D341Med (cell line): Measurements from ENCODE around the gene NXPE4.

ENCODE experiments used
- DNase-seq: peaks from one replicate; pipeline ENCODE4 v3.0.0; 2012; ENCODE audit warnings: low spot score

Gene NXPE4

DNA sequence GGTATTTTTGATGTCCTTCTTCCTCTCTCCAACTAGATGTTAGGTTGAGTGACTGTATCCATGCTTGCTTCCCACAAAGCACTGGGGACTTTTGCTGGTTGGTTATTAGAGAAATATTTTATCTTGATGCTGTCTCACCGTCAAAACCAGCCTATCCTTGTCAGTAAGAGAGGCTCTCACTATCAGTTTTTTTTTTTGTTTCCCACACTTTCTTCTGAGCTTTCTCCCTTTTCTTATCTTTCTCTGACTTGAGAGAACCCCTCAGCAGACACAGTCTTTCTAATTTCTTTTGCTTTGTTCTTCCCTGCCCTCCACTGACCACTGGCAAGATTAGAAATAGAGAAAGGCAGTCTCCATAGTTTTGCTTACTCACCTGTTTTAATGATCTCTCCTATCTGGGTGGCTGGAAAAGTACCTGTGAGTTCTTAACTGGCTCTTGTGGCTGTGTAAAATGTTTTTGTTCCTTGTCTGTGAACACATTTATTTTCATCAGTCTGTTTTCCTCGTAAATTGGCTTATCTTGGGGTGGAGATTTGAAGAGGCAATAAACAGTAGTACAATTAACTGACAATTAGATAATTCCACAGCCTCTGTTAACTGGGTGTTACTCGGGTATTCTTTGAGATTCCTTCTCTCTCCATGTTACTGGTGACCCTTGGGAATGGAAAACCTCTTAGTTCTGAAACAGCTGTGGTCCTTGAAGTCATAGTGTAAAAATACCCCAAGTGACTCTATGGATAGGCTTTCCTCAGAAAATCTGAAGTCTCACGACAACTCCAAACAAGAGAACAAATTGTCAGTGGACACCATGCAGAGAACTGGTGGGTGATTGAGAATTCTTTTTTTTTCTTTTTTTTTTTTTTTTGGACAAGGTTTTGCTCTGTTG is 35.9 kb downstream of the NXPE4 start, which contains the start of gene NXPE1:
Gene NXPE1, minus strand, starts transcription at position 457 of the 886 bp plus-strand sequence. CDS start 8,680 bp downstream, outside the sequence.
- no peak for DNase-seq

DNA sequence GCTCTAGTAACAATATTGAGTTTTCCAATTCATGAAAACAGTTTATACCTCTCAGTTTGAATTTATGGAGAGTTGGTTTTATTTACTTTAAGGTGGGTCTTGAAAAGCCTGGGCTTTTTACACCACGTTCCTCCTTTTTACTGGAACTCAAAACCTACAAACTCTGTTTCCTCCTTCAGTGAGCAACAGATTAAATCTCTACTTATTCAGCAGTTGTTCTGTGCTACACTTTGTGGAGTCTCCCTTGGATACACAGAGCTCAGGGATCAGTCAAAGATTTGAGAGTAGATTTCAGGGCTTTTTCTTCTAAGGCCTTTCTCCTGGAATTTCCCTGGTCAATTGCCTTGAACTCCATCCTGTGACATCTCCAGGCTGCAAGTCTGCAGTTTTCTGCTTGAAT is 39.5 kb downstream of the NXPE4 start:
- no peak for DNase-seq

DNA sequence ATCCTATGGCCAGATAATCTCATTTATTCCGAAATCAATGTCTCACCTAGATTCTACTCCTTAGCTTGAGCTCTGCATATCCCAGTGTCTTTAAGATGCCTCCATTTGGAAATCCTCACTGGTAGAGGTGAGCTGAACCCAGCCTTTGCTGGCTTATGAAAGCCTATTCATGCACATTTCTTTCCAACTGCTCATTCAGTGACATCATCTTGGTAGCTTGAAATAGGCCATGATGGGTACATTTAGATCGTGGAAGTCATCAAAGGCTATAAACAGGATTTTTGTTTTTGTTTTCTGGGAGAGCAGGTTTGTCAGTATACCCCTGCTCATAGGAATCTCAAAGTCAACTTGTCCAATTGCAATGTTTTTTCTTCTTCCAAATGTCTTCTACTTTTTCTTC is 41.9 kb downstream of the NXPE4 start:
- DNase-seq = no peak

DNA sequence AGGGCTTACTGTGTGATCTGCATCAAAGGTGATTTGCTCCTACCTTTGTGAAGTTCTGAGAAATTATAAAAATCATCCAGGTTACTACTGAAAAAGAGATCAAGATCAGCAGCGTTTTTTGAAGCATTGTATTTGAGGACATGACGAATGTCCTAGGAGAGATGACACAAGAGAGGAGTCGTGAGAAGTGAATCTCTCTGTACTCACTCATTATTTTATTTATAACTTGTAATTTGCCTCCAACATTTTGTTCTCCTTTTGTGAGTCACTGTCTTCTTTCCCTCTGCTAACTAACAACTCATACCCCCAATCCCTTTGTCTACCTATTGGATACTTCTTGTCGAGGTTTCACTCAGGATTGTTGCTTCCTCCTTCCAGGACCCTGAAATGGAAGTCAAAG is 44.5 kb downstream of the NXPE4 start:
- DNase-seq = no peak

DNA sequence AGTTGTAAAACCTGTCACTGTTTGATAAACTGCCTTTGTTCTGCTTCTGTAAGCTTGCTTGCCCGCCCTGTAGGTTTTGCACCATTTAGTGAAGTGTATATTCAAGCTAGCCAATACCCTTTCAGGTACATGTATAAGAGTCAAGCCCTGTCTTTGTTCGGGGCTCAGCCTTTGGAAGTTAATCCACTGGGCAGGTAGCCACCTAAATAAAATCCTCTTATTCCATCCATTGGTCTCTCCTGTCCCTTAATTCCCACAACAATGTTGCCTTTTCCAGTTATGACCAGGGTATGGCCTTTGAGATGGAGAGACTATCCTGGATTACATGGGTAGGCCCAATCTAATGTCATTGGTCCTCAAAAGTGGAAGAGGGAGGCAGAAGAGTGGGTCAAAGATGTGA is 69.9 kb downstream of the NXPE4 start:
- no peak for DNase-seq

DNA sequence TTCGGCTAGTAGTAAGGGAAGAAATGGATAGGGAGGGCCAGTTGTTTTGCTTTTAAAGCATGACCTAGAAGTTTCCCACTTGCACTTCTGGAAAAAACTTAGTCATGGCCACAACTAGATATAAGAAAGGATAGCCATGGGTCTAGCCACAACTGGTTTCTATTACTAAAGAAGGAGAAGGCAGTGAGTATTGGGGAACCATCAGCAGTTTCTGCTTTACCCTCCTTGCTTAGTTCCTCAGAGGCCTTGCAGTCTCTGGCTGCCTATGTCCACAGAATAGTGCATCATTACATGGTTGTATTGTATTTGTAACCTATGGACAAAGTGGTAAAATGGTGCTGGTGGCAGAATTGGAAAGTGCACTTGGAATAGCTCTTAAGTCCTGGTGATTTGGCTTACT is 71.5 kb downstream of the NXPE4 start:
- no peak for DNase-seq

DNA sequence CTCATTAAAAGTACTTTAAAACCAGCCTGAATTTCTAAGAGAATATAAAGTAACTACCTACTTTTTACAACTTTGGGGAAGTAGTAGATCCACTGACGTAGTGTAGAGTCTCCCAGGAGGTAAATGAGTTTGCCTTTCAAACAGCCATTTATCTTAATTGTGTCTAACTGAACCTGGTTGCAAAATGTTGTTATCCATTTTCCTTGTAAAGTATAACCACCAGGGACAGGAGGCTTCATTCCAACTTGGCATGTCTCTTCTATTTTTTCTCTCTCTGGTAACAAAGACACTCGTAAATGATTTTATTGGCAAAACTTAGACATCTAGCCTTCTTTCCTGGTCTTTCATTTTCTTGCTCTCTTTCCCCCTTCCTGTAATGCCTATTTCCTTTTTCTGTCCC is 72.8 kb downstream of the NXPE4 start:
- DNase-seq = no peak
